ENCODE results near the gene PRMT9.

- TF ChIP-seq CTCF (IDR thresholded peaks at IDR 0.05; ENCODE audit: low read depth, low read length, poor library complexity, severe bottlenecking), result no peak
- TF ChIP-seq EZH2phosphoT487 (IDR thresholded peaks at IDR 0.05; ENCODE audit: borderline replicate concordance, low read length), result no peak
These were observed 5.1 kb upstream of the PRMT9 start for GRCh38 chr4:147689067-147689466.
